Measurements from ENCODE around the gene SDK1. TPM values are rescaled to one million over a fixed set of nuclear protein-coding genes. Genes with fewer than 3 reads are reported as not detected.

SDK1 gene
- total RNA-seq, 1 donor from 2014 or later = 1.3 TPM

DNA sequence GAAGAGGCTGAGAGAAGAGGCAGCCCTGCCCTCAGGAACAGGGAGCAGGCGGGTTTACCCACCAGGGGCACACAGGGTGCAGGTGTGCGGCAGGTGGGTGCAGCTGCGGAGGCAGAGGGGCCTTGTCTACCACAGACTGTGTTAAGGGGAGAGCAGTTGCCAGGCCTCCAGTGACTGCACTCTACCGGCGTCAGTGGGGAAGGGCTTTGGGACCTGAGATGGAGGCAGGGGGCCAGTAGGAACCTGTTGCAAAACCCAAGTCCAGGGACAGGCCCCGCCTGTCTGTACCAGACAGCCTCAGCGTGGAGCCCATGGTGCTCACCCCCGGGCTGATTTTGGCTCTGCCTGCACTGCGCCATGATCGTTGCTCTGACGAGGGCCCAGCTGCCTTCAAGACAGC, 873.4 kb downstream of the SDK1 start:
- POLR2A ChIA-PET = no interaction called here
- Mint-ChIP-seq H3K4me3 (no peak overlapping the region), H3K4me1 (no peaks in the 10 kb centered on the region), H3K27me3 (no peaks in the 10 kb centered on the region), H3K36me3 (ENCODE audit: low read depth) (no peaks in the 10 kb centered on the region), H3K27ac (no peak overlapping the region), H3K9me3 (no peaks in the 10 kb centered on the region)
- DNase-seq (no peak), ATAC-seq (ENCODE audit: low read depth) (no peak)
- no peak for TF ChIP-seq CTCF (IDR thresholded peaks at IDR 0.05)
- intact Hi-C loops (cut with micrococcal nuclease) = no loop called here
- CTCF ChIA-PET = no interaction called here

GRCh38 chr7:4174884-4175283, 873.8 kb downstream of the SDK1 start:
- no peak for DNase-seq
- no peaks in the 10 kb centered on the region for H3K27me3 Mint-ChIP-seq
- no peak for TF ChIP-seq CTCF (IDR thresholded peaks at IDR 0.05)
- no peaks in the 10 kb centered on the region for H3K9me3 Mint-ChIP-seq
- intact Hi-C loops (cut with micrococcal nuclease) = no loop called here
- H3K27ac Mint-ChIP-seq = no peak overlapping the region
- CTCF ChIA-PET = no interaction called here
- no peaks in the 10 kb centered on the region for H3K4me1 Mint-ChIP-seq
- no peaks in the 10 kb centered on the region for H3K36me3 Mint-ChIP-seq (ENCODE audit: low read depth)
- no peak overlapping the region for H3K4me3 Mint-ChIP-seq
- ATAC-seq (ENCODE audit: low read depth) = no peak
- POLR2A ChIA-PET = interaction anchor here (0.6 kb wide), 1 partner anchor 393 kb away, joined by 3 read pairs; no protein-coding TSS in a partner anchor

GRCh38 chr7:4175346-4175973, 874.4 kb downstream of the SDK1 start:
- H3K4me3 Mint-ChIP-seq = no peak overlapping the region
- no peaks in the 10 kb centered on the region for H3K9me3 Mint-ChIP-seq
- H3K27ac Mint-ChIP-seq = no peak overlapping the region

DNA sequence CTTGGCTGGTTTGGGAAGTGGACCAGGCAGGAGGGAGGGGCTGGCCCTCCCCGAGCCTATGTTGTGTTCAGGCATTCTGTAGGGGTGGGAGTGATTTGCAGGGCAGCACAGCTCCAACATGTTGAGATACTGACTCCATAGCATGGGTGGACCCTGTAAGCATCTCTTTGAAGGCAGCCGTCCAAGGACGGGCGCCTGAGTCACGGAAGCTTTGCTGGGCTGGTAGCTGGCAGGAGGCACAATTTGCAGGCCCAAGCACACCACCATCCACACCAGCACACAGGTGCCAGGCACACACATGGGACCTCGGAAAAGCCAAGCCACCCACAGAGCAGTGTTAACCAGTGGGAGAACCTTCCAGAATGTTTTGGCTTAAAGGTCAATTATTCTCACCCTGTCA, 875.9 kb downstream of the SDK1 start:
- Mint-ChIP-seq H3K4me3 (no peak overlapping the region), H3K27ac (no peak overlapping the region), H3K4me1 (no peaks in the 10 kb centered on the region), H3K9me3 (no peaks in the 10 kb centered on the region), H3K36me3 (ENCODE audit: low read depth) (no peaks in the 10 kb centered on the region), H3K27me3 (no peaks in the 10 kb centered on the region)
- ATAC-seq (ENCODE audit: low read depth) (no peak), DNase-seq (no peak)
- TF ChIP-seq CTCF (IDR thresholded peaks at IDR 0.05) = no peak
- intact Hi-C loops (cut with micrococcal nuclease) = no loop called here
- ChIA-PET CTCF (no interaction called here), POLR2A (no interaction called here)

More at GRCh38 chr7:4175346-4175973, 874.4 kb downstream of the SDK1 start:
- H3K36me3 Mint-ChIP-seq (ENCODE audit: low read depth) = no peaks in the 10 kb centered on the region
- TF ChIP-seq CTCF (IDR thresholded peaks at IDR 0.05) = no peak
- DNase-seq (no peak), ATAC-seq (ENCODE audit: low read depth) (no peak)
- CTCF ChIA-PET = no interaction called here
- POLR2A ChIA-PET = interaction anchor here (0.6 kb wide), 1 partner anchor 393 kb away, joined by 3 read pairs; no protein-coding TSS in a partner anchor
- H3K4me1 Mint-ChIP-seq = no peaks in the 10 kb centered on the region
- intact Hi-C loops (cut with micrococcal nuclease) = no loop called here
- H3K27me3 Mint-ChIP-seq = no peaks in the 10 kb centered on the region

GRCh38 chr7:4178416-4178815, 877.4 kb downstream of the SDK1 start:
- Mint-ChIP-seq H3K9me3 (no peaks in the 10 kb centered on the region), H3K27ac (no peak overlapping the region), H3K4me1 (no peaks in the 10 kb centered on the region), H3K27me3 (no peaks in the 10 kb centered on the region), H3K4me3 (no peak overlapping the region), H3K36me3 (ENCODE audit: low read depth) (no peaks in the 10 kb centered on the region)
- intact Hi-C loops (cut with micrococcal nuclease) = no loop called here
- CTCF ChIA-PET = no interaction called here
- TF ChIP-seq CTCF (IDR thresholded peaks at IDR 0.05) = no peak
- DNase-seq (no peak), ATAC-seq (ENCODE audit: low read depth) (no peak)
- POLR2A ChIA-PET = no interaction called here

Measured in activated B cell treated with CpG ODN at 0.5 μM for 24 hours (primary cell).